ENCODE data around the gene CLCN5. TPM values are rescaled to one million over a fixed set of nuclear protein-coding genes. Genes with fewer than 3 reads are reported as not detected.
"Not testable (repeated sequence)": the region's sequence is repeated elsewhere in the genome, so short reads cannot be mapped to it uniquely, and the experiment has no call there.

The CLCN5 gene
- total RNA-seq, 2 experiments from 2014 or later, result 3.5 to 3.6 TPM

DNA sequence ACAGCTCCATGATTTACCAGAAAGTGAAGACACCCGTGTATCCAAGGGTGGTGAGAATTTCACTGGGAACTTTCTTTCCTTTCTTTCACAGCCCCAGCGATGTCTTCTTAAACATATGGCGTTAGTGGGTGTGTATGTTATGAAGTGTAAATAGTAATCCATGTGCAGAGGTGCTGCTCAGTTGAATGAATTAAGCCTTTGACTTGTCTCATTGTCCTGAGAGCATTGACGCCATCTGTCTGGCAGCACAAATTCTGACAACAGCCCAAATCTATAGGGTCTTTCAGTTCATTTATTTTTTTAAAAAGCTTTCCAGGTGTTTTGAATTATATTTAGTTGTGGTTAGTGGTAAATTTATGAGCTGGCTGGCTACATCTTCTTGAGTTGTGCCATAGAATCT is 69.4 kb downstream of the CLCN5 start:
- Mint-ChIP-seq H3K4me3 (no peak overlapping the region), H3K27me3 (no peaks in the 10 kb centered on the region), H3K27ac (no peak overlapping the region), H3K9me3 (no peaks in the 10 kb centered on the region), H3K4me1 (no peaks in the 10 kb centered on the region), H3K36me3 (ENCODE audit: low read depth) (no peaks in the 10 kb centered on the region)
- POLR2A ChIA-PET, result no interaction called here
- no peak for DNase-seq
- CTCF ChIA-PET, result interaction anchor here (0.7 to 1.0 kb wide), 2 partner anchors 8 to 402 kb away, joined by 3 read pairs; no protein-coding TSS in a partner anchor

DNA sequence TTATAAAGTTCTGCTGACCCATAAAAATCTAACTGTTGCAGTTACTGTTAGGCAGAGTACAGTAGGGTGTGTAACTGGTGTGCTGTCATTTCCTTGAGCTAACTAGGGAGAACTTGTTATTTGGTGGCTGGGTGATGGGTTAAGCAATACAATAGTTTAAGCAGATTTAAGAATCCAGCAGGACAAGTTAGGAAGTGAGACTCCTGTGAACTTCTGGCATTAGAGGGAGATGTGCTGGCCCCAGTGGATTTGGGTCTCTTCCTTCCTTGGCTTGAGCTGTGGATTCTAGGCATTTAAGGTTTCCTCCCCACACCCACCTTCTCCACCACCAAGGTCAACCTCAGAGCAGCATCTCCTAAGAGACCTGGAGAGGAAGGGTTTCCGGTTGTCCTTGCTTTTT is 70.5 kb downstream of the CLCN5 start:
- Mint-ChIP-seq H3K9me3 (no peaks in the 10 kb centered on the region), H3K27me3 (no peaks in the 10 kb centered on the region), H3K4me3 (no peak overlapping the region), H3K4me1 (no peaks in the 10 kb centered on the region), H3K27ac (no peak overlapping the region), H3K36me3 (ENCODE audit: low read depth) (no peaks in the 10 kb centered on the region)
- no peak for DNase-seq
- ChIA-PET CTCF (interaction anchor here (0.6 kb wide), 1 partner anchor 10 kb away, joined by 3 read pairs; no protein-coding TSS in a partner anchor), POLR2A (no interaction called here)

DNA sequence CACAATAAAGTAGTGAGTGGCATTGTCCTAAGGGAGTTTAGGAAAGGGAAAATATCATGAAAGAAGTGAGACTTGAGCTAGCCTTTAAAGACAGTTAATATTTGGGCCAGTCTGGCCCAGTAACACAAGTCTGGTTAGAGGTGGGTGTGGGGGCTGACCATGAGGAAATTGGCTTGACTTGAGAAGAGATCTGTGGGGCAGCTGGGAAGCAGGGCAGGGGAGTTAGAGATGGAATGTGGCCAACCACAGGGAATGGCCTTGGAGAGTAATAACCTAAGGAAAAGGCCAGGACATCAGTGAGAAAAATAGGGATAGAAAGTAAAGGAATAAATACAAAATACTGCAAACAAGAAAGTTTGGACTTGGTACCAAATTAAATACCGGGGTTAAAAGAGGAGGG is 71.3 kb downstream of the CLCN5 start:
- no peaks in the 10 kb centered on the region for H3K9me3 Mint-ChIP-seq
- no peak for DNase-seq
- POLR2A ChIA-PET, result no interaction called here
- CTCF ChIA-PET, result interaction anchor here (0.6 kb wide), 2 partner anchors 9 to 489 kb away, joined by 3 read pairs; no protein-coding TSS in a partner anchor
- H3K4me3 Mint-ChIP-seq, result no peak overlapping the region
- H3K27me3 Mint-ChIP-seq, result no peaks in the 10 kb centered on the region
- H3K27ac Mint-ChIP-seq, result no peak overlapping the region
- H3K36me3 Mint-ChIP-seq (ENCODE audit: low read depth), result no peaks in the 10 kb centered on the region
- H3K4me1 Mint-ChIP-seq, result no peaks in the 10 kb centered on the region

DNA sequence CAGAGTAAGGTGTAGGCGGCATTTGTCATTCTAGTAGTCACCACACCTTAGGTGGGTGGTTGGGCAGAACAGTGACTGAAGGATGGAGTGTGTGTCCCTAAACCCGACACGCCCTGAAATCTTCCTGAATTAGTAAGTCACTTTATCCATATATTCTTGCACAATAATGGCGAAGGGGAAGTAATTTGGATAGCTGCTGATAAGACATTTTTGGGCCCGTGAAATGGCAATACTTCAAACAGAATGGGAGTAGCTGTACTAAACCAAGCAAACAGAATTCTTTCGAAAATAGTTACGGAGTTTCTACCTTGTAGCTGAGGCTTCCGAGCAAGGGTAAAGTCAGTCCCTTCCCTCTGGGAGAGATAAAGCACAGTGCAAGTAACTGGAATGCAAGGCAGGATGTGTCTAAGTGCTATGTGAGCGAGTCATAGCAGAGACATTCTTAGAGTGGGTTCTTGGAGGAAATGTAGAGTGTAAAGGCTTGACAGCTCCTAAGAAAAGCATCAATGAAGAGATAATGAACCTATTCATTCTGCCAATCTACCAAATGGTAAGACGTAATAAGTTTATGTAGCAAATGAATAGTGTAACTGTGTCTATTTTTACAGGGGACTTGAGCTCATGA is 72.8 kb downstream of the CLCN5 start:
- Mint-ChIP-seq H3K27ac (no peak overlapping the region), H3K36me3 (ENCODE audit: low read depth) (no peaks in the 10 kb centered on the region), H3K27me3 (no peaks in the 10 kb centered on the region), H3K4me1 (no peaks in the 10 kb centered on the region), H3K4me3 (no peak overlapping the region), H3K9me3 (no peaks in the 10 kb centered on the region)
- POLR2A ChIA-PET, result interaction anchor here (0.6 kb wide), 1 partner anchor 33 kb away, joined by 4 read pairs; no protein-coding TSS in a partner anchor
- no peak for DNase-seq
- CTCF ChIA-PET, result no interaction called here

DNA sequence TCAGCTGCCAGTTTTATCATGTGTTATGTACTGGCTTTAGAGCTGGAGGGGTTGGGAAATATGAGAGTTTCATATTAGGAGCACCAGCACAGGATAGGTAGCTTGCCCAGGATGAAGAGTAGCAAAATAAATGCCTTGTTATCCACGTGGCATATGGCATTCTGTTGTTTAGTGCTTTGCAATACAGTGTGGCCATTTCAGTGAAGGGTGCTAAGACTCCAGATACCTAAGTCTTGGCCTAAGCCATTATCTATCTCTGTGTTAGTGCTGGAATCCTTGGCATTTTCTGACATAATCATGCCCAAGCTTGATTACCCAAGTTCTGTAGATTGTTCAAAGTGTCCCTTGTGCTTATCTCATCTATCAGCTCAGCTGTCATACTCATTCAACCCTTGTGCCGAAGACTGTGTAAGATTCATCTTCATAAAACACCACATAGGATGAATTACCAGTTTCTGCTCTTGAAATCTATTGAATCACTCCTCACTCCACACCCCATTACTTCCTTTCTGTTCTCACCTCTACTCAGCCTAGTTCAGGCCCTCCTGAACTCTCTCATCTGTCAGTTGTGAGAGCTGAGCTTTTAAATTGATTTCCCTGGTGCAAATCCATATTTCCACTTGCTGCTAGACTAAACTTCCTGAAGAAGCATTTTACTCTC is 73.5 kb downstream of the CLCN5 start:
- Mint-ChIP-seq H3K36me3 (ENCODE audit: low read depth) (no peaks in the 10 kb centered on the region), H3K4me1 (no peaks in the 10 kb centered on the region), H3K27me3 (no peaks in the 10 kb centered on the region), H3K27ac (no peak overlapping the region), H3K9me3 (no peaks in the 10 kb centered on the region), H3K4me3 (no peak overlapping the region)
- CTCF ChIA-PET, result no interaction called here
- no peak for DNase-seq
- POLR2A ChIA-PET, result interaction anchor here (0.6 kb wide), 1 partner anchor 32 kb away, joined by 4 read pairs; no protein-coding TSS in a partner anchor

DNA sequence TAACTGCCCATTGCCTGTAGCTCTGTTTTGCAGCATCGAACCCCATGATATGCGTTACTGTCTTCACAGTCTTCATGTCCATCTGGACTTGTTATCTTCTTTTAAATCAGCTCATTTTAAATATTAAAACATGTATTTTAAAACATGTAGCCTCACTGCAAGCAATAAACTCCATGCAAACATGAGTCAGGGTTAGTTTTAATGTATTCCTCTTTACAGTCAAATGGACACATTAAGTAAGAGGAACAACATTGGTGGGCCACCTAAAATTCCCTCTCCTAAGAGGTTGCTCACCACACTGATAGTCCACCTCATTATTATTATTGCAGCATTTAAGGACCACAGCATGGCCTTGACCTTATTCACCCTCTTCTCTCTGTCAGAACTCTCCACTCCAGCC is 74.1 kb downstream of the CLCN5 start:
- Mint-ChIP-seq H3K9me3 (no peaks in the 10 kb centered on the region), H3K27ac (no peak overlapping the region), H3K4me1 (peaks cover under 1% of the 10 kb centered on the region), H3K36me3 (ENCODE audit: low read depth) (no peaks in the 10 kb centered on the region), H3K4me3 (no peak overlapping the region), H3K27me3 (no peaks in the 10 kb centered on the region)
- ChIA-PET POLR2A (no interaction called here), CTCF (no interaction called here)
- no peak for DNase-seq

DNA sequence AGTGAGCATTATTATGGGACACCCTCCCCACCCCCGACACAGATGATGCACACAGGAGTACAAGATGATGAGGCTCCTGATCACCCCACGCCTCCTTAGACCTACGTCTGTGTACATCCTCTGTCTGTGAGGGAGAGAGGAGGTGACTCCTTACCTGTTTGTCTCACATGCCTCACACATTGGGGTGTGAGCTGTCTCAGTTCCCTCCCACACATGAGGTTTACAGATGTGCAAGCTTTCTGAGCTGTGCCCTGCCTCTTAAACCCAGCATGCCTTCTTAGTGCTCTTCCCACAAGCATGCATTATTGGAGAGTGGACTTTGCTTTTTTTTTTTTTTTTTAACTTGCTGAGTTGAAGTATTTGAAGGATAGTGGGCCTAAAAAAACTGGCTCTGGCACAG is 76.7 kb downstream of the CLCN5 start:
- ChIA-PET CTCF (no interaction called here), POLR2A (no interaction called here)
- DNase-seq, result no peak

DNA sequence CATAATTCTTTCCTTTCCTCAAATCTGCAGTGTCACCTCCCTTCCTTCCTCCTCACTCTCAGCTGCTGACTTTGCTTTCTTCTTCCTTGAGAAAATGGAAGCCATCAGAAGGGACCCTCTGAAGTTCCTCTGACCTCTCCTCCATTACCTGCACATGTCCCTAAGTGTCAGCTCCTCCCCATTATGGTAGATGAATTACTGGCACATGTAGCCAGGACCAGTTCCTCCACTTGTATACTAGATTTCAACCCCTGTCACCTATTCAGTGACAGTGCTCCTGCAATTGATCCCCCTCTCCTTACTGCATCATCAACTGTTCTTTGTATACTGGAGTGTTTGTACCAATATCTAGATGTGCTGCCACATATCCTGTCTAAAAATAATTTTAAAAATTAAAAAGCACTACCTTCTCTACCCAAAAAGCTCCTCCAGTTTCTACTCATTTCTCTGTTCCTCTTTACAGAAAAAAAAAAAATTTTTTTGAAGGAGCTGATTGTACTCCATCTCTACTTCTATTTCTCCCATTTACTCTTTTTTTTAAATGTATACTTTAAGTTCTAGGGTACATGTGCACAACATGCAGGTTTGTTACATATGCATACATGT is 78.6 kb downstream of the CLCN5 start:
- no peak overlapping the region for H3K27ac Mint-ChIP-seq
- no peak overlapping the region for H3K4me3 Mint-ChIP-seq
- no peaks in the 10 kb centered on the region for H3K27me3 Mint-ChIP-seq
- no peak for DNase-seq
- CTCF ChIA-PET, result no interaction called here
- no peaks in the 10 kb centered on the region for H3K9me3 Mint-ChIP-seq
- H3K36me3 Mint-ChIP-seq (ENCODE audit: low read depth), result no peaks in the 10 kb centered on the region
- POLR2A ChIA-PET, result no interaction called here
- peaks cover 6% of the 10 kb centered on the region for H3K4me1 Mint-ChIP-seq

More for the DNA sequence above, 76.7 kb downstream of the CLCN5 start:
- Mint-ChIP-seq H3K4me3 (no peak overlapping the region), H3K4me1 (peaks cover 6% of the 10 kb centered on the region), H3K27ac (no peak overlapping the region), H3K27me3 (no peaks in the 10 kb centered on the region), H3K9me3 (no peaks in the 10 kb centered on the region), H3K36me3 (ENCODE audit: low read depth) (no peaks in the 10 kb centered on the region)

DNA sequence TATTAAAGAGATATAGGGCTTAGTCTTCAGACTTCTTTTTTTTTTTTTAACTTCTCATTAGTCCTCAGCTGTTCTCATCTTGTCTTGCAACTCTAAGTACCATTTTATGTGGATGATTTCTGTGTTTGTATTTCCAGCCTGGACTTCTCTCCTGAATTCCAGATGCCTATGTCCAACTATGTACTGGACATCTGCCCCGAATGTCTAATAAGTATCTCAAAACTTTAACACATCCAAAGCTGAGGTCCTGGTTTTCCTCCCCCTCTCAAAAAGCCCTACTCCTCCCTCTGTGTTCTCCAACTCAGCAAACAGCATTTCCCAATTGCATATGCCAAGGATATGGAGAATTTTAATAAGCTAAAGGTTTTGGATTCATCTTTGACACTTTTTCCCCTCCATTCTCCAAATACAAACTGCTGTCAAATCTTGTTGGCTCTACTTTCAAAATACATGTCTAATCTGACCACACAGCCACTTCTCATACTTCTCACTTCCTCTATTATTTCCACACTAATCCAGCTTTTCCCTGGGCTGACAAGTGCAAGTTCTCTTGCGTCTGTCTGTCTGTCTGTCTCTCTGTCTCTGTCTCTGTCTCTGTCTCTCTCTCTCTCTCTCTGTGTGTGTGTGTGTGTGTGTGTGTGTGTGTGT is 79.8 kb downstream of the CLCN5 start:
- DNase-seq, result no peak
- no peaks in the 10 kb centered on the region for H3K9me3 Mint-ChIP-seq
- CTCF ChIA-PET, result interaction anchor here (0.7 kb wide), 1 partner anchor 9 kb away, joined by 3 read pairs; no protein-coding TSS in a partner anchor
- no peak overlapping the region for H3K27ac Mint-ChIP-seq
- POLR2A ChIA-PET, result no interaction called here
- no peaks in the 10 kb centered on the region for H3K27me3 Mint-ChIP-seq
- H3K4me1 Mint-ChIP-seq, result peaks cover 6% of the 10 kb centered on the region
- H3K4me3 Mint-ChIP-seq, result no peak overlapping the region
- no peaks in the 10 kb centered on the region for H3K36me3 Mint-ChIP-seq (ENCODE audit: low read depth)

DNA sequence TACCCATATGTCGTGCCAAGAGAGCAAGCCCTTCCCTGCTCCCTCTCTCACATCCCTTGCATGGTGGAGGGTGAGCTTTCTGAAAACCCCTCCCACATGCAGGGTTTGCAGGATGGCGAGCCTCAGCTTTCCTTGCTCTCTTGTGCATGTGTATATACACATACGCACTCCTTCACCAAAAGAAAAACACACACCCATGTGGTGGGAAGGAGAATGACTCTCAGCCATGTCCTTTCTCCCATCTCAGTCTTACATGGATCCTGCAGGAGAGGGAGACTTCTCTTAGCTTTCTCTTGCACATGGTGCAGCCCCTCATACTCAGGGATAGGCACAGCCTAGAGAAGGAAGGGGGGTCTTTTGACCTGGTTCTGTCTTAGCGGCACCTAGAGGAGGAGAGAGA is 81.1 kb downstream of the CLCN5 start:
- Mint-ChIP-seq H3K4me1 (peaks cover 6% of the 10 kb centered on the region), H3K27me3 (no peaks in the 10 kb centered on the region), H3K9me3 (no peaks in the 10 kb centered on the region), H3K36me3 (ENCODE audit: low read depth) (no peaks in the 10 kb centered on the region), H3K4me3 (no peak overlapping the region), H3K27ac (no peak overlapping the region)
- ChIA-PET CTCF (no interaction called here), POLR2A (no interaction called here)
- no peak for DNase-seq

DNA sequence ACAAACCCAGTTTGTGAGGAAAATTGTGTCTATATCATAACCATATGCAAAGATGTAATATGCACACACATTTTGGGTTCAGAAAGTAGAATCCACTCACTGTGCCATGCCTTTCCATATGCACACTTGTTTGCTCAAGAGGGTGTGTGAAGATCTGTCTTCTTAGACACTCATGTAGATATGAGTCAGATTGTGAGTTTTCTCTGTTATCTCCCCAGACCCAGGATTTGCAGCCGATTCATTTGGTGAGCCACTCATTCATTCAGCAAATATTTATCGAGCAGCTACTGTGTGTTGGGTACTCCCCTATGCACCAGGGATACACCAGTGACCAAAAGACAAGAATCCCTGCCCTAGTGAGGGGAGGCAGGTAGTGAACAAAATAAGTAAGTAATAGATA is 81.5 kb downstream of the CLCN5 start:
- DNase-seq, result no peak
- no peaks in the 10 kb centered on the region for H3K36me3 Mint-ChIP-seq (ENCODE audit: low read depth)
- POLR2A ChIA-PET, result no interaction called here
- H3K27me3 Mint-ChIP-seq, result no peaks in the 10 kb centered on the region
- no peak overlapping the region for H3K4me3 Mint-ChIP-seq
- no peaks in the 10 kb centered on the region for H3K9me3 Mint-ChIP-seq
- CTCF ChIA-PET, result no interaction called here
- H3K27ac Mint-ChIP-seq, result no peak overlapping the region
- peaks cover 6% of the 10 kb centered on the region for H3K4me1 Mint-ChIP-seq

DNA sequence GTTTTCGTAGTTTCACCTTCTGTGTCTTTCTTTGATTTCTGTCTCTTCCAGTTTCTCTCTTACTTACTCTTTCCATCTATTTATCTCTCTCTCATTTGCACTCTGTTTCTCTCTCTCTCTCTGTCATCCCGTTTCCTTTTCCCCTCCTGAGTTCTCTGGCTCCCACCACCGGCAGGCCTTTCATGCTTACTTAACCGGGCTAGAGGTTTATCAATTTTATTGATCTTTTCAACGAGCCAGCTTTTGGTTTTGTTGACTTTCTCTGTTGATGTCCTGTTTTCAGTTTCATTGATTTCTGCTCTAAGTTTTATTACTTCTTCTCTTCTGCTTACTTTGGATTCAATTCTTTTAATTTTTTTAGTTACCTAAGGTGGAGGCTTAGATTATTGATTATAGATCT is 103.2 kb downstream of the CLCN5 start:
- H3K4me1 Mint-ChIP-seq, result not testable (repeated sequence)

DNA sequence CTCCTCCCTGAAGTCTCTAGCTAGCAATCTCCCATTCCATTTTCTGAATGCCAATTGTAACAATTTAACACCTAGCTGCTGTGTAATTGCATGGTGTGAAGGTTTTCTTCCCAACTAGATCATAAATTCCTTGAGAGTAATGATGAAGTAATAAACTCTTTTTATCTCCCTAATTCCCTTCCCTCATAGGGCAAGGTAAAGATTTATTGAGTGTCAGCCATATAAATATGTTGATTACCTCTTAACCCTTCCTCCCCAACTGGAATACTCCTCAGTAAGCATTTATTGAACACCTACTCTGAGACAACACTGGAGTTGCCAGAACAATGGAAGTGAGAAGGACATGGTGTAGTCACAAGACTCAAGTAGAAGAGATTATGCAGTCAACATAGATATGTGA is 112.7 kb downstream of the CLCN5 start:
- H3K4me3 Mint-ChIP-seq, result no peak overlapping the region
- DNase-seq, result no peak
- no peaks in the 10 kb centered on the region for H3K9me3 Mint-ChIP-seq
- no peaks in the 10 kb centered on the region for H3K4me1 Mint-ChIP-seq
- H3K36me3 Mint-ChIP-seq (ENCODE audit: low read depth), result no peaks in the 10 kb centered on the region
- ChIA-PET POLR2A (no interaction called here), CTCF (interaction anchor here (0.6 kb wide), 1 partner anchor 722 kb away, joined by 6 read pairs; no protein-coding TSS in a partner anchor)
- no peak overlapping the region for H3K27ac Mint-ChIP-seq
- H3K27me3 Mint-ChIP-seq, result no peaks in the 10 kb centered on the region

More for the DNA sequence above, 103.2 kb downstream of the CLCN5 start:
- H3K4me3 Mint-ChIP-seq; H3K27me3 Mint-ChIP-seq; CTCF ChIA-PET; POLR2A ChIA-PET; H3K36me3 Mint-ChIP-seq (ENCODE audit: low read depth); H3K9me3 Mint-ChIP-seq; H3K27ac Mint-ChIP-seq; DNase-seq: not testable (repeated sequence)

All from activated CD4-positive, alpha-beta T cell treated with anti-CD3 and anti-CD28 coated beads, Interleukin-2, amount 10 ng/mL, durations not matched to agents 7 days and 5 days (primary cell).